Measurements from ENCODE around the gene MND1. TPM values are rescaled to one million over a fixed set of nuclear protein-coding genes. Genes with fewer than 3 reads are reported as not detected.

MND1 gene
- total RNA-seq: 15.0 and 18.8 TPM in 2 replicates

GRCh38 chr4:153344131-153345011 is at the start of gene MND1:
MND1 (plus strand) TSS chr4:153344688; CDS start chr4:153344738, 50 bp downstream.
- Mint-ChIP-seq H3K4me3 (peak within 1 kb of the TSS; percentile 93), H3K4me1 (peaks cover 46% of the 10 kb centered on the region), H3K9me3 (no peaks in the 10 kb centered on the region), H3K27me3 (peaks cover 10% of the 10 kb centered on the region), H3K27ac (peak within 1 kb of the TSS; percentile 90), H3K36me3 (ENCODE audit: low read depth) (no peaks in the 10 kb centered on the region)
- intact Hi-C loops (cut with micrococcal nuclease): loop anchor here (1.0 to 2.0 kb wide), 7 partner anchors 90 to 406 kb away; no protein-coding TSS in a partner anchor
- DNase-seq: peak; percentile 98

- intact Hi-C loops (cut with micrococcal nuclease): no loop called here
- Mint-ChIP-seq H3K4me1 (no peaks in the 10 kb centered on the region), H3K4me3 (no peak overlapping the region), H3K9me3 (no peaks in the 10 kb centered on the region), H3K27ac (no peak overlapping the region), H3K36me3 (ENCODE audit: low read depth) (no peaks in the 10 kb centered on the region), H3K27me3 (peaks cover 6% of the 10 kb centered on the region)
- no peak for DNase-seq
These were observed 49.2 kb upstream of the MND1 start for GRCh38 chr4:153295131-153295755.

- no peaks in the 10 kb centered on the region for H3K36me3 Mint-ChIP-seq (ENCODE audit: low read depth)
- H3K27ac Mint-ChIP-seq: no peak overlapping the region
- no peaks in the 10 kb centered on the region for H3K9me3 Mint-ChIP-seq
- DNase-seq: no peak
- H3K4me1 Mint-ChIP-seq: no peaks in the 10 kb centered on the region
- no peak overlapping the region for H3K4me3 Mint-ChIP-seq
- intact Hi-C loops (cut with micrococcal nuclease): no loop called here
- H3K27me3 Mint-ChIP-seq: peaks cover 6% of the 10 kb centered on the region
These were observed 48.3 kb upstream of the MND1 start for GRCh38 chr4:153296040-153296823.

- no peak for DNase-seq
- Mint-ChIP-seq H3K4me1 (no peaks in the 10 kb centered on the region), H3K9me3 (peaks cover 5% of the 10 kb centered on the region), H3K27ac (no peak overlapping the region), H3K4me3 (no peak overlapping the region), H3K36me3 (ENCODE audit: low read depth) (no peaks in the 10 kb centered on the region), H3K27me3 (peaks cover 9% of the 10 kb centered on the region)
- intact Hi-C loops (cut with micrococcal nuclease): no loop called here
These were observed 47.4 kb upstream of the MND1 start for GRCh38 chr4:153297116-153297515.

- no peak for DNase-seq
- H3K36me3 Mint-ChIP-seq (ENCODE audit: low read depth): no peaks in the 10 kb centered on the region
- no peaks in the 10 kb centered on the region for H3K9me3 Mint-ChIP-seq
- intact Hi-C loops (cut with micrococcal nuclease): loop anchor here (10.0 kb wide), 1 partner anchor 86 kb away; no protein-coding TSS in a partner anchor
- no peaks in the 10 kb centered on the region for H3K4me1 Mint-ChIP-seq
- no peak overlapping the region for H3K4me3 Mint-ChIP-seq
- H3K27me3 Mint-ChIP-seq: peaks cover 4% of the 10 kb centered on the region
- H3K27ac Mint-ChIP-seq: no peak overlapping the region
These were observed 33.7 kb upstream of the MND1 start for GRCh38 chr4:153310793-153311192.

GRCh38 chr4:153314915-153315314 is 29.6 kb upstream of the MND1 start:
- H3K9me3 Mint-ChIP-seq: no peaks in the 10 kb centered on the region
- DNase-seq: no peak
- no peak overlapping the region for H3K4me3 Mint-ChIP-seq
- peaks cover 2% of the 10 kb centered on the region for H3K27me3 Mint-ChIP-seq
- no peaks in the 10 kb centered on the region for H3K4me1 Mint-ChIP-seq
- no peaks in the 10 kb centered on the region for H3K36me3 Mint-ChIP-seq (ENCODE audit: low read depth)
- intact Hi-C loops (cut with micrococcal nuclease): loop anchor here (5.0 to 10.0 kb wide), 2 partner anchors 90 to 468 kb away; no protein-coding TSS in a partner anchor
- H3K27ac Mint-ChIP-seq: no peak overlapping the region

- Mint-ChIP-seq H3K27me3 (peaks cover 5% of the 10 kb centered on the region), H3K36me3 (ENCODE audit: low read depth) (no peaks in the 10 kb centered on the region), H3K4me1 (no peaks in the 10 kb centered on the region), H3K27ac (no peak overlapping the region), H3K9me3 (no peaks in the 10 kb centered on the region), H3K4me3 (no peak overlapping the region)
- DNase-seq: peak; percentile 62
- intact Hi-C loops (cut with micrococcal nuclease): loop anchor here (1.0 to 10.0 kb wide), 3 partner anchors 94 to 472 kb away; no protein-coding TSS in a partner anchor
These were observed 25.7 kb upstream of the MND1 start for GRCh38 chr4:153318696-153319320.

GRCh38 chr4:153322791-153323190 is 21.7 kb upstream of the MND1 start:
- intact Hi-C loops (cut with micrococcal nuclease): no loop called here

GRCh38 chr4:153324046-153324445 is 20.4 kb upstream of the MND1 start:
- DNase-seq: no peak
- H3K27me3 Mint-ChIP-seq: peaks cover 16% of the 10 kb centered on the region
- intact Hi-C loops (cut with micrococcal nuclease): no loop called here
- H3K4me1 Mint-ChIP-seq: no peaks in the 10 kb centered on the region
- no peak overlapping the region for H3K27ac Mint-ChIP-seq
- H3K9me3 Mint-ChIP-seq: no peaks in the 10 kb centered on the region
- H3K4me3 Mint-ChIP-seq: no peak overlapping the region
- no peaks in the 10 kb centered on the region for H3K36me3 Mint-ChIP-seq (ENCODE audit: low read depth)

More at GRCh38 chr4:153322791-153323190, 21.7 kb upstream of the MND1 start:
- Mint-ChIP-seq H3K27me3 (peaks cover 16% of the 10 kb centered on the region), H3K27ac (no peak overlapping the region), H3K9me3 (no peaks in the 10 kb centered on the region), H3K4me1 (no peaks in the 10 kb centered on the region), H3K36me3 (ENCODE audit: low read depth) (no peaks in the 10 kb centered on the region), H3K4me3 (no peak overlapping the region)
- no peak for DNase-seq

- H3K27me3 Mint-ChIP-seq: peaks cover 16% of the 10 kb centered on the region
- H3K4me3 Mint-ChIP-seq: no peak overlapping the region
- H3K36me3 Mint-ChIP-seq (ENCODE audit: low read depth): no peaks in the 10 kb centered on the region
- intact Hi-C loops (cut with micrococcal nuclease): no loop called here
- H3K9me3 Mint-ChIP-seq: no peaks in the 10 kb centered on the region
- no peaks in the 10 kb centered on the region for H3K4me1 Mint-ChIP-seq
- H3K27ac Mint-ChIP-seq: no peak overlapping the region
- DNase-seq: no peak
These were observed 18.9 kb upstream of the MND1 start for GRCh38 chr4:153325558-153325957.

- Mint-ChIP-seq H3K9me3 (no peaks in the 10 kb centered on the region), H3K4me1 (no peaks in the 10 kb centered on the region), H3K4me3 (no peak overlapping the region), H3K27ac (no peak overlapping the region), H3K27me3 (peaks cover 17% of the 10 kb centered on the region), H3K36me3 (ENCODE audit: low read depth) (no peaks in the 10 kb centered on the region)
- no peak for DNase-seq
- intact Hi-C loops (cut with micrococcal nuclease): no loop called here
These were observed 18.0 kb upstream of the MND1 start for GRCh38 chr4:153326513-153326912.

- Mint-ChIP-seq H3K36me3 (ENCODE audit: low read depth) (no peaks in the 10 kb centered on the region), H3K27me3 (peaks cover 17% of the 10 kb centered on the region), H3K27ac (no peak overlapping the region)
These were observed 17.2 kb upstream of the MND1 start for GRCh38 chr4:153327247-153327646.

GRCh38 chr4:153332936-153333335 is 11.6 kb upstream of the MND1 start:
- no peak for DNase-seq
- no peak overlapping the region for H3K27ac Mint-ChIP-seq
- H3K4me3 Mint-ChIP-seq: no peak overlapping the region
- H3K27me3 Mint-ChIP-seq: peaks cover 4% of the 10 kb centered on the region
- H3K36me3 Mint-ChIP-seq (ENCODE audit: low read depth): no peaks in the 10 kb centered on the region
- intact Hi-C loops (cut with micrococcal nuclease): no loop called here
- no peaks in the 10 kb centered on the region for H3K9me3 Mint-ChIP-seq
- H3K4me1 Mint-ChIP-seq: peaks cover 3% of the 10 kb centered on the region

More at GRCh38 chr4:153327247-153327646, 17.2 kb upstream of the MND1 start:
- no peaks in the 10 kb centered on the region for H3K9me3 Mint-ChIP-seq
- intact Hi-C loops (cut with micrococcal nuclease): no loop called here
- DNase-seq: no peak
- H3K4me1 Mint-ChIP-seq: no peaks in the 10 kb centered on the region
- H3K4me3 Mint-ChIP-seq: no peak overlapping the region
